ENCODE results near the gene MSRB2.

DNA sequence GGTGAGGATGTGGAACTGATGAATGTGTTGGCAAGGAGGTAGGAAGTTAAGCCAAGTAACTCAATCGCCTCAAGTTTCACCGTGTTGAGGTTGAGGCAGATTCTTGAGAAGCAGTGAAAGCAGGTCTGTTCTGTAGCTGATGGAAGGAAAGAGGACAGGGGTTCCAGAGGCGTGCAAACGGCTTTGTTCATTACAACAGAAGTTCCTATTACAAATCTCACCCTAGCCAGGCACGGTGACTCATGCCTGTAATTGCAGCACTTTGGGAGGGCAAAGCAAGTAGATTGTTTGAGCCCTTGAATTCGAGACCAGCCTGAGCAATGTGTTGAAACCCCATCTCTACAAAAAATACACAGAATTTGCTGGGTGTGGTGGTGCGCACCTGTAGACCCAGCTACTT is 59.8 kb downstream of the MSRB2 start:
- TF ChIP-seq, protein P1, sequence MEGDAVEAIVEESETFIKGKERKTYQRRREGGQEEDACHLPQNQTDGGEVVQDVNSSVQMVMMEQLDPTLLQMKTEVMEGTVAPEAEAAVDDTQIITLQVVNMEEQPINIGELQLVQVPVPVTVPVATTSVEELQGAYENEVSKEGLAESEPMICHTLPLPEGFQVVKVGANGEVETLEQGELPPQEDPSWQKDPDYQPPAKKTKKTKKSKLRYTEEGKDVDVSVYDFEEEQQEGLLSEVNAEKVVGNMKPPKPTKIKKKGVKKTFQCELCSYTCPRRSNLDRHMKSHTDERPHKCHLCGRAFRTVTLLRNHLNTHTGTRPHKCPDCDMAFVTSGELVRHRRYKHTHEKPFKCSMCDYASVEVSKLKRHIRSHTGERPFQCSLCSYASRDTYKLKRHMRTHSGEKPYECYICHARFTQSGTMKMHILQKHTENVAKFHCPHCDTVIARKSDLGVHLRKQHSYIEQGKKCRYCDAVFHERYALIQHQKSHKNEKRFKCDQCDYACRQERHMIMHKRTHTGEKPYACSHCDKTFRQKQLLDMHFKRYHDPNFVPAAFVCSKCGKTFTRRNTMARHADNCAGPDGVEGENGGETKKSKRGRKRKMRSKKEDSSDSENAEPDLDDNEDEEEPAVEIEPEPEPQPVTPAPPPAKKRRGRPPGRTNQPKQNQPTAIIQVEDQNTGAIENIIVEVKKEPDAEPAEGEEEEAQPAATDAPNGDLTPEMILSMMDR (IDR thresholded peaks at IDR 0.05), result no peak
- TF ChIP-seq POLR2A (IDR thresholded peaks at IDR 0.05), result no peak

All from esophagus squamous epithelium (tissue), 4 donors.